Activated CD8-positive, alpha-beta memory T cell treated with anti-CD3 and anti-CD28 coated beads, Interleukin-2, amount 50 U/mL, for 24 hours (primary cell): ENCODE results near the gene HCAR2.
"Not testable (repeated sequence)": the region's sequence is repeated elsewhere in the genome, so short reads cannot be mapped to it uniquely, and the experiment has no call there.

Experiments used
- DNase-seq: peaks from one replicate; pipeline ENCODE4 v3.0.0-alpha.2; 2020; ENCODE audit errors: extremely low read depth

The HCAR2 gene

GRCh38 chr12:122716658-122717057, 13.5 kb upstream of the HCAR2 start, which contains the start of gene HCAR3:
Gene HCAR3 (minus strand): TSS chr12:122716811. CDS start chr12:122716737, 74 bp downstream.
- not testable (repeated sequence) for DNase-seq

GRCh38 chr12:122715211-122715610, 12.1 kb upstream of the HCAR2 start:
- not testable (repeated sequence) for DNase-seq

DNA sequence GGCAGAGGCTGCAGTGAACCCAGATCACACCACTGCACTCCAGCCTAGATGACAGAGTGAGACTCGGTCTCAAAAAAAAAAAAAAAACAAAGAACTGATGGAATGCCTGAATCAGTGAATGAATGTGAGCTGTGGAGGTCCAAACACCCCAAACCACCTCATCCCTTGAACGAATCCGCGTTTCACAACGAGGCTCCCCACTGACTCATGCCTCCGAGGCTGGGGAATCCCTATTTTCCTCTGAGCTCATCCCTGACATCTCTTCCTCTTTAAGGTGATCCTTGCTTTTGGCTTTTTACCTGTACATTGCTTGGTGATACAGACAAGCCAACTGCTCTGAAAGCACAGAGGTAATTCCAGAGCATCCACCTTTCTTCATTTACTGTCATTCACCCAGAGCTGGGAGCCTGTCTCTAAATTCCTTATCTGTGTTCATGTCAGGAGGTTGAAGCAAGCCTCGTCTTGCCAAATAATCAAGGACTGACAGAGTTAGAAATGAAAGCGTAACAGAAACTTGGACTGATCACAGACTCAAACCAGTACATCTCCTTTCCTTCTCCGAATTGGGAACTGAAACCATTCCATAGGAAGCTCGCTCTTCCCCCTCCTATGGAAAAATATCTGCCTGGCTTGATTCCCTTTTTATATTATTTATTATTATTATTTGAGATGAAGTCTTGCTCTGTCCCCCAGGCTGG, 10.5 kb upstream of the HCAR2 start:
- not testable (repeated sequence) for DNase-seq

- not testable (repeated sequence) for DNase-seq
Measured at GRCh38 chr12:122711266-122711665, 8.1 kb upstream of the HCAR2 start.

DNA sequence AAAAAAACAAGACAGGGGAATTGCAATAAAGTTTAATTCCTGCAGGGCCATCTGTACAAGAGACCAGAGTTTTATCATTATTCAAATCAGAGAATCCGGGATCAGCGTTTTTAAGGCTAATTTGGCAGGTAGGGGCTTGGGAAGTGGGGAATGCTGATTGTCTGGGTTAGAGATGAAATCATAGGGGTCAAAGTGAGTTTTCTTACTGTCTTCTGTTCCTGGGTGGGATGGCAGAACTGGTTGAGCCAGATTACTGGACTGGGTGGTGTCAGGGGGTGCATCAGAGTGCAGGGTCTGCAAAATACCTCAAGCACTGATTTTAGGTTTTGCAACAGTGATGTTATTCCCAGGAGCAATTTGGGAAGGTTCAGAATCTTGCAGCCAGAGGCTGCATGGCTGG, 7.2 kb upstream of the HCAR2 start:
- DNase-seq, result not testable (repeated sequence)

DNA sequence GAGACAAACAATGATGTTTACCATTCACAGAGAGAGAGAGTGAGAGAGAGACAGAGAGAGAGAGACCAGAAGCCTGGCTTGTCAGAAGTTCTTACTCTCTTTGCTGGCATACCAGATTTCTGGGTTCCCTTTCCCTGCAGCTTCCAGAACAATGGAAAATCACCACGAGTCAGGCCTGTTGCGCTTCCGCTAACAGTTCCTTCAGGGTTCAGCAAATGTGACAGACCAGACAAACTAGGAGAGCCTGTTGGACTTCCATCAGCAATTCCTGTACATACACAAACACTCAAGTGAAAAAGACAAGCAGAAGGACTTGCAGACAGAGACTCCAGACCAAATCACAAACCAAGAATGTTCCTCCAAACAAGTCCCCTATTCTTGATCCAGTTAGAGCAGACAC, 6.1 kb upstream of the HCAR2 start:
- DNase-seq, result not testable (repeated sequence)

DNA sequence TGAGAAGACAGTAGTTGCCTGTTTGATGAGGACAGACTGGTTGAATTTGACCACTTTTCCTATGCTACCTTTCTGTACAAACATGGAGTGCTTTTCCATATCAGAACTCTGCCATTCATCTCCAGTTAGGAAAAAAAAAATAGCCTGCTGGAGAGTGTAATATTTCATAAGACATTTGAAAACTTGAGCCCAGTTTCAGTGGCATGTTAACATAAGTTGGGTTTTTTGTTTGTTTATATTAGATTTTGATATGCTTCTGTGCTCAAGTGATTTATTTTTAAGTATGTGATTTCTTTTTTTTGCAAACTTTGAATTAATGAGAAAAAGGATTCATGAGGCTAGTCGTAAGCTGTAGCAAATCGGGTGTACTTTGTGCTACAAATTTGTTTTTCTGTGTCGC, 684 bp upstream of the HCAR2 start:
- DNase-seq, result not testable (repeated sequence)

- DNase-seq, result not testable (repeated sequence)
Measured at GRCh38 chr12:122701481-122701880, 1.7 kb downstream of the HCAR2 start.

GRCh38 chr12:122700038-122700710, 3.0 kb downstream of the HCAR2 start:
- not testable (repeated sequence) for DNase-seq

- DNase-seq, result not testable (repeated sequence)
Measured at GRCh38 chr12:122696922-122697321, 6.2 kb downstream of the HCAR2 start.

DNA sequence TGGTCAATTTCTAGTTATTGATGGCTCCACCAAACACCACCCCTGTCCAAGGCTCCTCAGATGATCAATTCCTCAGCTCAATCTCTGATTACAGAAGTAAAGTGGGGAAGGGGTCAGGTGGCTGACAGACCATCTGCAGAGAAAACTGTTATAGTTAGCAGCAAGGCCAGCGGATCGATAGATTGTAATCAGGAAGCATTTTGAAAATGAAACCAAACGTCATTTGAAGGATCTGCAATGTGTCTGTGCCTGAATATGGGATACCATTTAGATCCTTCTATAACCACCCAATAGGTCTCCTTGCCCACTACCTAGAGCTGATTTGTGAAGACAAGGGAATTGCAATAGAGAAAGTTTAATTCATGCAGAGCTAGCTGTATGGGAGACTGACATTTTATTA, 11.6 kb downstream of the HCAR2 start:
- DNase-seq, result no peak

- DNase-seq, result no peak
Measured at GRCh38 chr12:122688291-122688690, 14.9 kb downstream of the HCAR2 start.

GRCh38 chr12:122687086-122687485, 16.1 kb downstream of the HCAR2 start:
- DNase-seq, result no peak

- no peak for DNase-seq
Measured at GRCh38 chr12:122686538-122686937, 16.6 kb downstream of the HCAR2 start.

DNA sequence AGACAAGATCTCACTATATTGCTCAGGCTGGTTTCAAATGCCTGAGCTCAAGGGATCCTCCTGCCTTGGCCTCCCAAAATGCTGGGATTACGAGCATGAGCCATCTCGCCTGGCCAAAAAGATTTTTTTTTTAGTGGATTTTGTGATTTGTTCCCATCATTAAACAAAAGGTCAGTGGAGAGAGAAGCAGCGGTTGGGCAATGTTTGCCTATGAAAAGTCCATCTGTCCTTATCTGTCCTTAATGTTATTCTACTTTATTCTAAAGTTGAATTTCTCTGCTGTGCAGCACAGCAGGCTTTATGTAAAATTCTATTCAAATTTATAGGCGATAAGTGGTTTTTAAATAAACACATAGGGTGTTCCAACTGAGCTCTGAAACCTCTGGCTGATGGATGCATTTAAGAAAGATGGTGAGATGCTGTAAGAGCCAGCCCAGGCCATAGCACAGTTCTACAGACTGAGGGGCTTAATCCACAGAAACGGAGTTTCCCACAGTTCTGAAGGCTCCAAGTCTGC, 18.8 kb downstream of the HCAR2 start:
- DNase-seq, result no peak

- no peak for DNase-seq
Measured at GRCh38 chr12:122681814-122682213, 21.3 kb downstream of the HCAR2 start.

DNA sequence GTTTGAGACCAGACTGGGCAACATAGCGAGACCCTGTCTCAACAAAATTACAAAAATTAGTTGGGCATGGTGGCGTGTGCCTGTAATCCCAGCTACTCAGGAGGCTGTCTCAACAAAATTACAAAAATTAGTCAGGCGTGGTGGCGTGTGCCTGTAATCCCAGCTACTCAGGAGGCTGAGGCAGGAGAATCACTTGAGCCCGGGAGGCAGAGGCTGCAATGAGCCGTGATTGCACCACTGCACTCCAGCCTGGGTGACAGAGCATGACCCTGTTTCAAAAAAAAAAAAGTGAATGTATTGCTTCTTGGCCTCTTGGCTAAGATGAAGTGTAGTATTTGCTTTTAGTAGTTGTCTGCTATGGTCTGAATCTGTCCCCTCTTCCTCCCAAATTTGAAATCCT, 22.2 kb downstream of the HCAR2 start:
- not testable (repeated sequence) for DNase-seq

- DNase-seq, result not testable (repeated sequence)
Measured at GRCh38 chr12:122676781-122677180, 26.4 kb downstream of the HCAR2 start.

DNA sequence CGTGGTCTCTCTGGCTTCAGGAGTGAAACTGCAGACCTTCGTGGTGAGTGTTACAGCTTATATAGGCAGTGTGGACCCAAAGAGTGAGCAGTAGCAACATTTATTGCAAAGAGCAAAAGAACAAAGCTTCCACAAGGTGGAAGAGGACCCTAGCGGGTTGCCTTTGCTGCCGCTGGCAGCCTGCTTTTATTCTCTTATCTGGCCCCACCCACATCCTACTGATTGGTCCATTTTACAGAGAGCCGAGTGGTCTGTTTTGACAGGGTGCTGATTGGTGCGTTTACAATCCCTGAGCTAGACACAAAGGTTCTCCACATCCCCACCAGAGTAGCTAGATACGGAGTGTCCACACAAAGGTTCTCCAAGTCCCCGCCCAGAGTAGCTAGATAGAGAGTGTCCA, 27.1 kb downstream of the HCAR2 start:
- DNase-seq, result not testable (repeated sequence)

DNA sequence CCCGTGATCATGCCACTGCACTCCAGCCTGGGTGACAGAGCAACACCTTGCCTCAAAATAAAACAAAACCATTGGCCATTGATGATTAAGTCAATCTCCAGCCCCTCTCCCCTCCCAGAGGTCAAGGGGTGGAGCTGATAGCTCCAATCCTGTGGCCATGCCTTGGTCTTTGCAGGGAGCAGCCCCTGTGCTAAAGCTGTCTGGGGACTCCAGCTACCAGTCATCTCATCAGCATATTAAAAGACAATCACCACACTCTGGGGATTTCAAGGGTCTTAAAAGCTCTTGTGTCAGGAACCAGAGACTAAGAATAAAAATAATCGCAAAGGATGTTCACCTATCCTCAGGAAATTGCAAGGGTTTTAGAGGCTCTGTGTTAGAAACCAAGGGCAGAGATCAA, 30.6 kb downstream of the HCAR2 start:
- no peak for DNase-seq

- DNase-seq, result no peak
Measured at GRCh38 chr12:122669397-122670070, 33.6 kb downstream of the HCAR2 start.

DNA sequence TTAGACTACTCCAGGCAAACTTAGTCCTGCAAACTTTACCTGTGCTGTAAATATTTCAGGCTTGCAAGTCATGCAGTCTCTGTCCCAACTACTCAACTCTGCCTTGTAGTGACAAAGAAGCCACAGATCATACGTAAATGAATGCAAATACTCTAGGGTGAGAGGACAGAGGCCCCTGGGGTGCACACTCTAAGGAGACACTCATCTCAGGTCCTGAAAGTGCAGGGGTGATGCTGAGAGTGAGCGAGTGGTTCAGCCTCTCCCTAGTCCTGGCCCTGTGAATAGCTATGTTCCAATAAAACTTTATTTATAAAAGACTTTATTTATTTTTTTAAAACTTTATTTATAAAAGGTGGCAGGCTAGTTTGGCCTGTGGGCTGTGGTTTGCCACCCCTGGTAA, 34.9 kb downstream of the HCAR2 start:
- DNase-seq, result no peak
